ENCODE data around the gene CD55. TPM values are rescaled to one million over a fixed set of nuclear protein-coding genes. Genes with fewer than 3 reads are reported as not detected.

CD55 gene
- total RNA-seq, 1 experiment from 2014 or later: 17.3 TPM

- no peak overlapping the region for H3K9ac ChIP-seq (ENCODE audit: extremely low read depth, insufficient read length, low read length)
- Mint-ChIP-seq H3K36me3 (ENCODE audit: insufficient read depth in 1 of 3, low read depth in 3 of 3) (peaks cover 4 to 15% (median 12%) of the 10 kb centered on the region in 3 experiments; a peak in 6 of 7 replicates), H3K27ac (no peak overlapping the region), H3K4me3 (no peak overlapping the region), H3K27me3 (ENCODE audit: low read depth) (0 out of 2 replicates have a peak, but pooled peaks cover 2% of the 10 kb centered on the region), H3K4me1 (peaks cover 44 to 53% of the 10 kb centered on the region in 2 experiments), H3K9me3 (peaks cover 13 to 14% of the 10 kb centered on the region in 2 experiments)
- TF ChIP-seq CTCF (conservative IDR thresholded peaks at IDR 0.05): no peak
- no peak for DNase-seq
- no peak overlapping the region for H2BK120ac ChIP-seq (ENCODE audit: low read depth, low read length, poor library complexity, severe bottlenecking)
- no peaks in the 10 kb centered on the region for H3K27me3 ChIP-seq (ENCODE audit: insufficient read depth, low read length)
- H2AK5ac ChIP-seq (ENCODE audit: insufficient read length, low read length): no peak overlapping the region
- no peak overlapping the region for H3K23ac ChIP-seq (ENCODE audit: insufficient read length, low read depth, low read length)
- no peaks in the 10 kb centered on the region for H3K9me3 ChIP-seq (ENCODE audit: control insufficient read depth, low read depth, low read length)
- no peak overlapping the region for H3K27ac ChIP-seq (ENCODE audit: insufficient read length, low read depth, low read length)
- H4K20me1 ChIP-seq (ENCODE audit: control insufficient read depth, insufficient read depth, insufficient read length): no peaks in the 10 kb centered on the region
- H3K4ac ChIP-seq (ENCODE audit: low read depth, low read length): no peak overlapping the region
- no peak overlapping the region for H4K8ac ChIP-seq (replicated peaks; ENCODE audit: insufficient read length, low read depth, low read length)
- no peak overlapping the region for H2AFZ ChIP-seq (ENCODE audit: low read length)
- H2BK15ac ChIP-seq (ENCODE audit: low read depth, low read length): no peak overlapping the region
- no peak overlapping the region for H2BK12ac ChIP-seq (ENCODE audit: insufficient read length, low read depth, low read length)
- no peaks in the 10 kb centered on the region; the same call in 1 of the 2 replicates for H3K4me1 ChIP-seq (ENCODE audit: insufficient read depth, low read length)
- WGBS (ENCODE audit: extremely low coverage, insufficient read length, low lambda C conversion rate): no CpG with 5 or more reads among the region's 6 CpGs
- H4K91ac ChIP-seq (ENCODE audit: insufficient read length, low read depth, low read length): no peak overlapping the region
- H3K18ac ChIP-seq (ENCODE audit: insufficient read length, low read depth, low read length): no peak overlapping the region
- H2BK5ac ChIP-seq (ENCODE audit: insufficient read length, low read length): no peak overlapping the region
- H4K5ac ChIP-seq (ENCODE audit: insufficient read length, low read depth, low read length): no peak overlapping the region
- no peak overlapping the region for H3K14ac ChIP-seq (ENCODE audit: insufficient read depth, low read length)
- no peaks in the 10 kb centered on the region for H3K23me2 ChIP-seq (ENCODE audit: insufficient read length, low read depth, low read length, poor library complexity, severe bottlenecking)
- H3T11ph ChIP-seq (ENCODE audit: low read length): no peak overlapping the region
- H3K56ac ChIP-seq (ENCODE audit: insufficient read length, low read depth, low read length): no peak overlapping the region
- no peaks in the 10 kb centered on the region for H3K79me1 ChIP-seq (ENCODE audit: insufficient read depth, low read depth, low read length, poor library complexity, severe bottlenecking)
- no peaks in the 10 kb centered on the region for H3K79me2 ChIP-seq (ENCODE audit: insufficient read depth, low read length)
- H2BK20ac ChIP-seq (ENCODE audit: low read depth, low read length, poor library complexity, severe bottlenecking): no peak overlapping the region
- no peak overlapping the region for H3K4me2 ChIP-seq (ENCODE audit: insufficient read depth, insufficient read length, low read length)
Observed at GRCh38 chr1:207305489-207305873, 16.0 kb upstream of the CD55 start.
